ENCODE measurements around the gene FAM185A.
"Not testable (repeated sequence)": the region's sequence is repeated elsewhere in the genome, so short reads cannot be mapped to it uniquely, and the experiment has no call there.

FAM185A gene

DNA sequence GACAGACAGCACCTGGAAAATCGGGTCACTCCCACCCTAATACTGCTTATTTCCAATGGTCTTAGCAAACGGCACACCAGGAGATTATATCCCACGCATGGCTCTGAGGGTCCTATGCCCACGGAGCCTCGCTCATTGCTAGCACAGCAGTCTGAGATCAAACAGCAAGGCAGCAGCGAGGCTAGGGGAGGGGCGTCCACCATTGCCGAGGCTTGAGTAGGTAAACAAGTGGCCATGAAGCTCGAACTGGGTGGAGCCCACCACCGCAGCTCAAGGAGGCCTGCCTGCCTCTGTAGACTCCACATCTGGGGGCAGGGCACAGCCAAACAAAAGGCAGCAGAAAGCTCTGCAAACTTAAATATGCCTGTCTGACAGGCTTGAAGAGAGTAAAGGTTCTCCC lies 32.1 kb downstream of the FAM185A start:
- DNase-seq, result not testable (repeated sequence)

DNA sequence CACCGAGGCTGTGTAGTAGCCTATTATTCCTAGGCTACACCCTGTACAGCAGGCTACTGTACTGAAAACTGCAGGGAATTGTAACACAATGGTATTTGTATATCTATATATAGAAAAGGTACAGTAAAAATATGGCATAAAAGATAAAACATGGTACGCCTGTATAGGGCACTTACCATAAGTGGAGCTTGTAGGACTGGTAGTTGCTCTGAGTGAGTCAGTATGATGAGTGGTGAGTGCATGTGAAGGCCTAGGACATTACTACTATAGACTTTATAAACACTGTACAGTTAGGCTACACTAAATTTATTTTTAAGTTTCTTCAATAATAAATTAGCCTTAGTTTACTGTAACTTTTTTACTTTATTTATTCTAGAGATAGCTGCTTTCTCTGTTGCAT lies 40.0 kb downstream of the FAM185A start:
- not testable (repeated sequence) for DNase-seq

DNA sequence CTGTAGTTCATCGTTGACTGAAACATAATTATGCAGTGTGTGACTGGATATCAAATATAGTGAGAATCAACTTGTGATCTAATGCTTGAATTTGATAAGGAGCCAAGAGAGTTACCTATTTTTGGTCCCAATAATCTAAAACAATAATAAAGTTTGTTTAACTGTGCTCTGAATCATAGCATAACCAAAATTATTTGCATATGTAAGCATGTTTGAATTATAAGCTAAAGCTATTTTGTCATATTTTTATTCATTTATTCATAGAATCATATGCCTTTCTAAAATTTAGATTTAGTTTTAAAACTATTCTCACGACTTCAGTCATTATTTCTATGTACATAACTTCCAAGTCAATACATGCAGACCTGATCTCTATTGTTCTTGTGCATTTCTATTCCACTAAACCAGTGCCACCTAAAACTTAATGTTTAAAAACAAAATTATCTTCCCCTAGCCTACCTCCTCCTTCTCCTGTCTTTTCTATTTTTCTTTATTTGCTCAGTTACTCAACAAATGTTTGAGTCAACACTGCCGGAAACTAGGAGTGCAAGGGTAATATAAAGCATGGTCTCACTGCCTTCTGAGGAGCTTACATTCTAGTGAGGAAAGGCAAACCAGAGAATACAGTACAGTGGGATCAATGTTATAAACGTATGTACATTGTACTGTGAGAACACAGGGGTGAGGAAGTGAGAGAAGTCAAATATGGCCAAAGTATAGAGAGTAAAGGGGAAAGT lies 41.7 kb downstream of the FAM185A start:
- not testable (repeated sequence) for DNase-seq

DNA sequence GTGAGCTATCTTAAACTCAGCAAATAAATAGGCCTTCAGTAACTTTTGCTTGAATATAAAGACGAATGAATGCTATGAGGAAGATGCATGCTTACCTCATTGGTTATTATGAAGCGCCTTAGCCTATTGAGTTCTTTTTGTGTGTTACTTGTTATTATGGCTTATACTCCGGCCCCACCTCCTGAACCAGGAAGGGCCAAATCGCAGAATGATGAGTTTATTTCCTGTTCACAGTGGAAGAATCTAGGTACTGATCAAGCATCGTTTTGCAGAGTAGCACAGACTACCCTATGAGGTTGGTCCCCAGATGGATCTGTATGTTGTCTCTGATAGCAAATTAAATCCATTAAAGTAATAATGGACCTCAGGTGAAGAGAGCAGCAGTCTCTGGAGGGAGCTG lies 42.6 kb downstream of the FAM185A start:
- not testable (repeated sequence) for DNase-seq

DNA sequence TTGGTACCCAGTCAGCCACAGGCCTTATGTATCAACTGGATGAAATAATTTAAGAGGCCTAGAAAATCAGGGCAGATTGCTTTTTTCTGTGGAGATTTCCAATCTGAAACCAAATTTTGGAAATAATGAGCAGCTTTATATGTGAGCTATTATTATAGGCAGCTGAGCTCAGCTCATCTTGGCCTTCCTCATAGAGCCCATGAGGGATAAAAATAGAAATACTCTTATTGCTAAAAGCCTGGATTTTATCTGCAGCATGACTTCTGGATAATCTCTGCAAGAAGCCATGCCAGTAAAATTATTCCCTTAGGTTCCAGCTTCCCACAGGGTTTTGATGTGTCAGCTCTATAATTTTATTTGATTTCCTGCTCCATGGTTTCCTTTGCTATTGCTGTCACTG lies 43.0 kb downstream of the FAM185A start:
- not testable (repeated sequence) for DNase-seq

DNA sequence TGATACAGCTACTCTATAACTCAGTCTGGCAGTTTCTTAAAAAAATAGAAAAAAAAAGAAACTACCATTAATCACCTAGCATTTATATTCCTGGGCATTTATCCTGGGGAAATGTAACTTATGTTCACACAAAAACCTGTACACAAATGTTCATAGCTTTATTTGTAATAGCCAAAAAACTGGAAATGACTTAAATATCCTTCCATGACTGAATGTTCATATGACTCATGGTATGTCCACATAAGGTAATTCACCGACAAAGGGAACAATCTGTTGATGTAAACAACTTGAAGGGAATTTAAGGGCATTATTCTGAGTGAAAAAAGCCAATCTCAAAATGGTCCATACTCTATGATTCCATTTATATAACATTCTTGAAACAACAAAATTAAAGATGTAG lies 45.8 kb downstream of the FAM185A start:
- not testable (repeated sequence) for DNase-seq

DNA sequence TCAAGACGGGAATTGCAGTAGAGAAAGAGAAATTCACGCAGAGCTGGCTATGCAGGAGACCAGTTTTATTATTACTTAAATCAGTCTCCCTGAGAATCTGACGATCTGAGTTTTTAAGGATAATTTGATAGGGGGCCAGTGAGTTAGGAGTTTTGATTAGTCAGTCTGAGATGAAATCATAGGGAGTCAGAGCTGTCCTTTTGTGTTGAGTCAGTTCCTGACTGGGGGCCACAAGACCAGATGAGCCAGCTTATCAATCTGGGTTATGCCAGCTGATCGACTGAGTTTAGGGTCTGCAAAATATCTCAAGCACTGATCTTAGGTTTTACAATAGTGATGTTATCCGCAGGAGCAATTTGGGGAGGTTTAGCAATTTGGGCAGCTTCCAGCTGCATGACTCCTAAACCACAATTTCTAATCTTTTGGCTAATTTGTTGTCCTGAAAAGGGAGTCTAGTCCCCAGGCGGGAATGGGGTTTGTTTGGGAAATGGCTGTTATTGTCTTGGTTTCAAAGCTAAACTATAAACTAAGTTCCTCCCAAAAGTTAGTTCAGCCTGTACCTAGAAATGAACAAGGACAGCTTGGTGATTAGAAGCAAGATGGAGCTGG lies 47.3 kb downstream of the FAM185A start:
- not testable (repeated sequence) for DNase-seq

DNA sequence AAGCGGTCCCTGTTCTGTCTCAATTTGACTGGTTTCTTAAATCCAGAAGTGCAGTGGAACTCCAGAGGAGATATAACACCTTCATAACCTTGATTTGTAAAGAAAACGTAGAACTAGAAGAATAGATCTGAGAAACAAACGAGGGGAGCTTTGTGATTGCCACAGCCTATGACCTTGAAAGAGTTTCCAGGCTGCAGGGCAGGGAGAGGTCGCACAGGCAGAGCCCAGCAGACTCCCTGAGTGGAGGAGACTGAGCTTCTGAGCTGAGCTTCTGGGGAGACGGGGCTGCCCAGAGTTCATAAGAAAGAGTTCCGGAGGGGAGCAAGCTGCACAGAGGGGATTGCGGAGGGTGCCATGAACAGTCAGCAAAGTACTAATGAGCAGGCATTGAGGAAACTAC lies 57.8 kb downstream of the FAM185A start:
- no peak for DNase-seq

DNA sequence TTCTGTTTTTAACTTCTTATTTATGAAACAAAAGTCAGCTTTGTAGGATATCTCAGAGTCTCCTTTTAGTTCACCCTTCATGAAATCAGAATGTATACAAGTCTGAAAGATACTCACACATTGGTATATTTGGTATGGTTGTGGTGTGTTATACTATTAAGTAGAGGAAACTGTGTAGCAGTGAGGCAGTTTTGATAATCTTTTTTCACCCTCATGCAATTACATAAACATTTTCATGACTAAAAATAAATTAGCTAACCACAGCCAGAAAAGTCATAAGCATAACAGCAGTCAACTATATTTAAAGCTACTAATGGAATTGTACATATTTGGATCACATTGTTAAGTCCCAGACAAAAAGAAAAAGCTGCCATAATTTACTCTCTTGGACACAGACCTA lies 62.1 kb downstream of the FAM185A start:
- no peak for DNase-seq

DNA sequence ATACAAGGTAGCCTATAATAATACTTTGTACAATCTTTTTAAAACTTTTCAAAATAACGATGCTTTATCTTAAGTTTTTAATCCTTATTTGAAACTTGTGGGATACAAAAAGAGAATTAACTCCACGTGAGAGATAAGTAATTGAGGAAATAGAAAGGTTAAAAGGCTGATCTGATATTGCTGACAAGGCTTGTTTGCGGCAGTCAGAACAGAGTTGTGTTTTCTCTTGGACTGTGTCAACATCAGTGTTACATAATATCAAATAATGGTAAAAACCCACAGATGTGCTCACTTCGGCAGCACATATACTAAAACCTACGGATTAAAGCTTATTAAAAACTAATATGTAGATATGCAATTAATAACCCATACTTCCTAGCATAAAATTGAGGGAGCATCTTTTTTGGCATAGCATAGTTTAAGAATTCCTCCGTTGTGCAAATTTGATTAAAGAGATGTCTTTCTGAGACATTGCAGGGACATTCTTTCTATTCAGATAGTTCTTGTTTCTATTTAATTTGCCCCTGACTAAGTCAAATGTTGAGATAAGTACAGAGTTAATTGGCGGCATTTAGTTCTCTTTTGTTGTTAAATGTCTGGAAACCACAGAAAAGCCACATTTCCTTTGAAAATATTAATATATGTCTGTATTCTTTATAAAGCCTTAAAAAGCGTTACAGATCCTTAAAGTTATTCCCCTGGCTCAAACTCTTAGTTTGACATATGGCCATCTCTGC lies 63.3 kb downstream of the FAM185A start:
- no peak for DNase-seq

DNA sequence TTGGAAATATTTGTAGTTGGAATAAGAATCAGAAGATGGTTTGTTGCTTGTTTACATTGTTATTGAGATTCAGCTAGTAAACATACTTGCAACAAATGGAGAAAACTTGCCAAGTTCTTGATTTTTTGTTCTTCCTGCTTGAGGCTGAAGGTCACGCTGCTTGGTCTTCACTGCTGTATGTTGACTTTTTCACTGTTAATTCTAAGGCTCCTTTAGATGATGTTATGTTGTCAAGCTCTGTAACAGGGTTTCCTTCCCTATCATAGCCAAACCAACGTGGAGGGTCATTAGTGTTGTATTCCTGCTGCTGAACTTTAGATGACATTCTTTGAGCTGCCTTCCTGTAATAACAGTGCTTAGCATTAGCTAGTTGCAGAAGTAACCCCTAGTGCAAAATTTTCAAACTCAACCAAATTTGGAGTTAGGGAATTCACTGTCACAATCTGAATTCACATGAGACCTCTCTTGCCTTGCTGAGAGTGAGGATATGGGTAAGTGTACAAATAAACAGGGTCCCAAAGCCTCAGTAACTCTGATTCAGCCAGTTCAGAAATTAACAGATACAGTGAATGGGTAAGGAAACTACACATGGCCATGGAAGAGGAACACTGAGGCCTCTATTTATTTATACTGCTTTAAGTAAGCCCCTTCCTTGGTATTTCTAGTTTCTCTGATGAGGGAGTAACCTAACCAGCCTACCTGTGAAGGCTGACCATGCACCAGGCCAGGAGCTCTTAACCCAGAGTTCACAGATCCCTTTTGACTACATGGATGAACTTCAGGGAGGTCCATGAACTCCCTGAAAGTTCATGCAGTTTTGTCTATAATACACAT lies 64.6 kb downstream of the FAM185A start:
- DNase-seq, result no peak

DNA sequence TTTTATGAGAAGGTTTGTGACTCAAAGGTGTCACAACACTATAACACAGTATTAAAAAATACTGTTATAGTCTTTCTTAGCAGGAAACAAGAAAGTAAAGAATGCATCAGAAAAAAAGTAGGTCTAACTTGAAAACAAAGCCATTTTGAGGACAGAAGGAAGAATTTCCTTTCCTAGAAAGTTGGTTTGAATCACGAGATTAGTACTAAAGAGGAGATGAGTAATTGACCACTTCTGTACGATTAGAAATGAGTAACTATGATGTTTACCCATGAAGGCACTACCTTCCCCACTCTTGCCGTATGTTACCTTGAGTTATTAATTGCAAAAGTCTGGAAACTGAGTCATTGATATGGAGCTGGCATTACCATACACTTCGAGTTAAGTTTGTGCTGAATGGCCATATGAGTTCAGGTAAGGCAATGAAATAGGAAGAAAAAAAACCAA lies 65.2 kb downstream of the FAM185A start:
- DNase-seq, result no peak

DNA sequence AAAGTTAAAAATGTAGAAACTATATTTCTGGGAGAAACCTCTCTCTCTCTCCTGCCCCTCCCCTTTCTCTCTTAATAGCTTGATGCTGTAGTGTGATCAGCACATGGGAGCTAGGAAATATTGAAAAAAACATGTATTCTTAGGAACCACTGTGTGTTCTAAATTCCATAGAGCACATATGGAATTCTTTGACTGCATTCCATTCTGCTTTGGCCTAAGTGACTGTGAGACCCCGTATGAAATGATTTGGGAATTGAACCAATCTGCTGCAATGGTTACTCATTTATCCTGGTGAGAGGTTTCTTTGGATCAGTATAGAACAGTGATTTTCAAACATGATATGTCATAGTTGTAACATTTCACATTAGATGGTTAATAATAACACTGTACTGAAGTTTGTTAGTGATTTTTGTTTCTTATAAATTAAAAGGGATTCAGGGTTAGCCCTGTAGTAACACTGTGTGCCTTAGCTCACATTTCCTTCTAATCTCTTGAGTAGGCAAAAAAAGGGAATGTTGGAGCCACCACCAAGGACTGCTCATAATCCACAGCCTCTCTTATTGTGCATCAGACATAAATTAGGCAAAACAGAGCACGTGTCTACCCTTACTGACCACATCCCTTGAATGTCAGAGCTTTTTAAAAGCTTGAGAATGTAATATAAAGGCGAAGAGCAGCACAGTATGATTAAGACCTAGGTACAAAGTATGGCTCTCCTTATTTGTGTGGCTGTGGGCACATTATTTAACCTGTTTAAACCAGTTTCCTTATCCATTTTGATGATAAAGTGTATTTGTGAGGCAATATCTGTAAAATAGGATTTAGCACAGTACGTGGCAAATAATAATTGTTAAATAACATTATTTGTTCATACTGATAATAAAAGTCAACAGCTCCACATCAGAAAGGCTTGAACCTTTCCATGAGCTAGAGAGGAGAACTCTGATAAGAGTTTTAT lies 69.1 kb downstream of the FAM185A start:
- DNase-seq, result no peak

DNA sequence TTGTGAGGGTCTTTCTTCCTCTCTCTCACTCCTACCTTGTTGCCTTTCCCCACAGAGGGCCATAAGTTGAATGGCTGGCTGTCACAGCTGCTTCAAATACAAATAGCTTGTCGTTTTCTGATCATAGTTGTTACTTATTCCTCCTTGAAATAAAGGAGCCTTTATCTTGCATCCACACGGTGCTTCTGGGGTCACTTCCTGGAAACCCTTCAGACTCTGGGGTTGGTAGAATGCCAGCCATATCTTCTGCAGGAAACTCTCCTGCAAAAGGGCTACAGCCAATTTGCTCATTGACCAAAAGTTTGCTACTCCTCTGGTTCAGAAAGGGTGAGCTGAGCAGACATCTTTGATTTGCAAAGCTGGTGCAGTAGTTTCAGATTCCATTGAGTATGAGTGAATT lies 70.4 kb downstream of the FAM185A start:
- DNase-seq, result no peak

DNA sequence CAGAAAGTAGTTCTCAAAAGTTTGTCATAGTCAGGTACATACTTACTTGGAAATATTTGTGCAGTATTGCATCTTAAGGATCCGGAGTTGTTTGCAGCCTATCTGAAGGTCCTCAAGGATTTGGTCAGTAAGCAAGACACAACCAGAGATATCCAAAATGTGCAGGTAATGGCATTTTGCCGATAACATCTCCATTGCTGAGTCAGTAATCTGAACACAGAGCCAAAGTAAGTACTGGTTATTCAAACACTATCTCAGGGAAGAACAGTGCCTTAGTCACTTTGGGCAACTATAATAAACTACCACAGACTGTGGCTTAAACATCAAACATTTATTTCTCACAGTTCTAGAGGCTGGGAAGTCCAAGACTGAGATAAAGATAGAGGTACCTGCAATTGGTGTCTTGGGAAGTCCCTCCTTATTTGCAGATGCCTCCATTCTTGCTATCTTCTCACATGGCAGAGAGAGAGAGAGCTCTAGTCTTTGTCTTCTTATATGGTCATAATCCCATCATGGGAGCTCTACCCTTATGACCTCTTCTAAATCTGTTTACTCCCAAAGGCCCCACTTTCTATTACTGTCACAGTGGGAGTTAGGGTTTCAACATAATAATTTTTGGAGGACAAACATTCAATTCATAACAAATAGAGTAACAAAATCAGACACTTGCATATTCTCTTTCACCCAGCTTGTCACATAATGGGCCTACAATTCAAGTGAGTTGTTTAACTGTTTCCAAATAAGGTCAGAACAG lies 73.4 kb downstream of the FAM185A start:
- no peak for DNase-seq

DNA sequence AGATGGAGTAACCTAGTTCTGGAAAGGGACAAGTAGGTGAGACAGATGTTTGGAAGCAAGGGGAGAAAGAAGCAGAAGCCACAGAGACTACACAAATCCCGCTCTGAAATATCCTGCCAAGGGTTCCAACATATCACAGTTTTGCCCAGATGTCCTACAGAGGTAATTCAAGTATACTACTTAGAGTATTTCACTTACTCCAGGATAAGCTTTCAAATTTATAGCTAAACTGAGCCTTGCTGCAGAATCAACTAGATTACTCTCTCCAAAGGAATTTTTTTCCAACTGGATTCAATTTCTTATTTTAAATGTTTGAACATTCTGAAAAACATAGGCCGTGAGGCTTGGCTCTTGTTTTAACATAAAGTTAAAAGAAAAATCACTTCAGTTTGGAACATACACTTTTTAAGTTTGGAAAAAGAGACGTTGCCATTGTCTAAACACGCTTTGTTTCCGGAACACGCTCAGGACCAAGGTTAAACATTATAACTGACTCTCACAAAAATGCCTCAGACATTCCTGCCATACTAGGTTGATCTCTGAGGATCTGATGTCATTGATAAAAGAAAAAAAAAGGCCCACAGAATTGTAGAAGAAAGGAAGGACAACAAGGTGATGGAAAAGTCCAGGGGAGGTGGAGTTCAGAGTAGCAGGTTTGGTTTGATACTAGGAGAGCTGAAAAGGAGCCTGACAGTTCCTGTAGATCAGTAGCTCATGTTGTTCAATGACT lies 74.8 kb downstream of the FAM185A start:
- DNase-seq, result no peak

DNA sequence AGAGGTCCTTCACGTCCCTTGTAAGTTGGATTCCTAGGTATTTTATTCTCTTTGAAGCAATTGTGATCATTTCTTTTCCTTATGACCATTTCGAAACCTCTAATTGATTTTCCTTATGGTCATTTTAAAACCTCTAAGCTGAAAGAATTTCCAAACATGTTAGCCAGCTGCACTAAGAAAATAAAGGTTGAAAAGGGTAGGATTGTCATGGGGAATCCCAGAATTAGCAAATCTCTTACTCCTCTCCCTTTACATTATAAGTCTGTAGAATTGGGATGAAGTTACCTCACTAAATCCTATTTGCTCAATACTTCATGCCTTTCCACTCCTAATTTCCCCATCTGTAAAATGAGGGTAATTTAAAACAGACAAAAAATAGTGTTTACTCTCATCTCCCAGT lies 79.5 kb downstream of the FAM185A start:
- no peak for DNase-seq

DNA sequence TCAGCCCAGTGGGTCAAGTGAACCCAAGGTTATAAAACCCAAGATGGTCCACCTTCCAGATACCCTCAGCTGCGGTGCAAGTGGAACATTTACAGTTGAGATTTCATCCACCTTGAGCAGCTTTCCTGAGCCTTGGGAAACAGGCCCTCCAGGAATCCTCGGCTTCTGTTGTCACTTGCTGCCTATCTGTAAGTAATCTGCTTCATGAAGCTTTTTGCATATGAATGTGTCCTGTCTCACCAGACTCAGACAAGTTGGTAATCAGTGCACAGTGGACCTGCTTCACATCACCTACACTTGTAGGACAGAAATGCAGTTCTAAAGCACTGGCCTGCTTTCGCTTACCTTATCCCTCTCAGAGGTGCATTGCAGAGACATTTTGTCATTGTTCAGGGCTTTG lies 80.3 kb downstream of the FAM185A start:
- no peak for DNase-seq

DNA sequence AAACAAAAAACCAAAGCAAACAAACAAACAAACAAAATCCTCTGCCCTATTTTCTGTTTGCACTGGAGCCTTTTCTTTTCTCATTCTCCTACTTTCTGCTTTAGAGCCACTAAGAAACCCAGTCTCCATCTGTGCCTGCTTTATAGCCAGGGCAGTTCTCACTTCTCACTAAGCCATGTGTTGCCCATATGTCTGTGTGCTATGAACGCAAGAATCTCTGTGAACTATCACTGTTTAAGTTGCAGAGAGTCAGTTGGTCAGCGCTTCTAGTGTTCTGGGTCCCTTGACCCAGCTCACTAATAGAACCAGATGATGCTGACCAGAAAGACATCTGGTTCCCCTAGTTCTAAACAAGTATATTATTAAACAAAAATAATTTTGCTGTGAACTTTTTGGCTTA lies 81.4 kb downstream of the FAM185A start:
- DNase-seq, result no peak

DNA sequence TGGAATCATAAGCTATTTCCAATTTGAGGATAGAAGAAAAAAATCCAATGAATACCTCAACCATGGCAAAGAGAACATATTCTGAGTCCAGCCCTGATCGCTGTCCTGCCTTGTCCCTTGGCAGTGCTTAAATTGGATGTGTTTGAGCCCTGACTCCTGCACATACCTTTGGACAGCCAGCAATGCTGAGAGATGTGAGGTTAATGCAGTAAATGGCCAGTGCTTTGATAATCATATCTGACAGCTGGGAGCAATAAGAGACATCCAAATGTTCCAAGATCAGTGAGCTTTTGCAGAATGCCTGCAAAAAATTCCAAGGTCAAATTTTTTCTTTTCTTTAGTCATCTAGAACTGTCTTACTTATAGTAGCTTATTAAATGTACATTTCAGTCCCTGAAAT lies 83.9 kb downstream of the FAM185A start:
- DNase-seq, result no peak

Measured in 8988T (cell line).